NCI-H510A treated with DMSO at 0.1 percent for 48 hours (cell line): ENCODE results near the gene CAPG.
"Not testable (repeated sequence)": the region's sequence is repeated elsewhere in the genome, so short reads cannot be mapped to it uniquely, and the experiment has no call there.

Experiments used
- DNase-seq: peaks from one replicate; lab custom pipeline; 2025; lab: John Stamatoyannopoulos, UW

Gene CAPG

DNA sequence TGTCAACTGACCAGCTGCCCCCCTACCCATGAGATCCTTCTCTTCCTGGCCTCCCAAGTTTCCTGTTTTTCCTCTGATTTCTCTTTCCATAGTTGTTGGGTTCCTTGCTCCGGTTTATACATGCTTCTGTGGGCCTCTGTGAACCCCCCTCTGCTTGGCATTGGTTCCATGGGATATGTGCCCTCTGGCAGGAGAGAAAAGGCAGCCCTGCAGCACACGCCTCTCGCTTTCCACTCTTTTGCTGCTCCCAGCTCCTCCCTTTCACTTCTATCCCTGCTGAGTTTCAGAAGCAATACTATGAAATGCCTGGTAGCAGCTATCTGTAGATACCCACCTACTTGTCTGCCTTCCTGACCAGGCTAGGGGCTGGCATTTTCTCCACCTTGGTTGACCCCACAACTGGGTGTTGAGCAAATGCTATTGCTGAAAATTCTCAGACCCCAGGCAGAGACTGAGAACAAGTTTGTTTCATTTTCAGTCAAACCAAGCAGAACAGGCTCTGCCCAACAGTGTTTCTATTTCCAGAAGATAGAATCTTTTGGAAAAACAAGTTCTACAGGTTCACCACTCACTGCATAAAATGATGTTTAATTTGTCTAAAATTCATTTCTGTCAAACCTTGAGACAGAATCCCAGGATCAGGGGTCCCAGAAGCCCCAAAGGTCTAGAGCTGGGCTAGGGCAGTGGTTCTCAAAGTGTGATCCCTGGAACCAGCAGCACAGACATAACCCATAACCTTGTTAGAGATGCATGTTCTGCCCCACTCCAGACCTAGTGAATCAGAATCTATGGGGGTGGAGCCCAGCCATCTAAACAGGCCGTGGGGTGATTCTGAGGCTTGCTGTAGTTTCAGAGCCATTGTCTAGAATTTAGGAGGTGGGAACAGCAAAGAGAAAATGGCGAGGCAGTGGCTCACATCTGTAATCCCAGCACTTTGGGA lies 13.4 kb downstream of the CAPG start:
- DNase-seq, result no peak

DNA sequence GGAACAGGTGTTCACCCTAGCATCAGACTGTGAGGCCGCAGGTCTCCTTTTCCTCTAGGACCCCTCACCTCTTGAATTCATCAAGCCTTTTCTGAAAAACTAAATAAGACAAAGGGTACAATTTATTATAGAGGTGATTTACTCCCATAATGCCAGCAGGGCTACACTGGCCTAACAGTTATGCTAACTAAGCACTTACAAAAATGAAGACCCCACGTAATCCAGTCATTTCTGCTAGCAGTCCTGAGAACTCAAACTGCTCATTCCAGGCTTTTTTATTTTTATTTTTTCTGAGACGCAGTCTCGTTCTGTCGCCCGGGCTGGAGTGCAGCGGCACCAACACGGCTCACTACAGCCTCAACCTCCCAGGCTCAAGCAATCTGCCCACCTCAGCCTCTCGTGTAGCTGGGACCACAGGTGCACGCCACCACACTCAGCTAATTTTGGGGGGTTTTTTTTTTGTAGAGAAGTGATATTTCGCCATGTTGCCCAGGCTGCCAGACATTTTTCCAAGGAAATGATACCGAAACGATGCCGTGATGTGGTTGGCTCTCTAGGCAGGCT lies 14.2 kb downstream of the CAPG start:
- DNase-seq, result no peak

DNA sequence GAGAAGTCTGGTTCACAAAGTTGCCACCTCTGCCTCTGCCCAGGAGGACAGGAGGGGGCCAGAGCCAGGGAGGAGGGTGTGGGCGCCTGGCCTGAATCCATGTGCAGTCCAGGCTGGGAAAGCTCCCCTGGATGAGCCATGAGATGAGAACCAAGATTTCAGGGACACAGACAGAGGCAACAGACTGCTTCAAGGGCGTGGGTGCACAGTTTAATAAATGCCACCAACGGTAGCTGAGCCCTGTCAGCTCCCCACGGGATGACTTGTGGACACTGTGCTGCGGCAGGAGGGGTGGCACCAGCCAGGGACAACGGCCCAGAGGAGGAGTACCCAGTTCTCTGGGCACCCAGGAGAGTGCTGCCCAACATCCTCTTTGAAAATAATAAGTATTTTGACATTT lies 15.2 kb downstream of the CAPG start:
- DNase-seq, result no peak

DNA sequence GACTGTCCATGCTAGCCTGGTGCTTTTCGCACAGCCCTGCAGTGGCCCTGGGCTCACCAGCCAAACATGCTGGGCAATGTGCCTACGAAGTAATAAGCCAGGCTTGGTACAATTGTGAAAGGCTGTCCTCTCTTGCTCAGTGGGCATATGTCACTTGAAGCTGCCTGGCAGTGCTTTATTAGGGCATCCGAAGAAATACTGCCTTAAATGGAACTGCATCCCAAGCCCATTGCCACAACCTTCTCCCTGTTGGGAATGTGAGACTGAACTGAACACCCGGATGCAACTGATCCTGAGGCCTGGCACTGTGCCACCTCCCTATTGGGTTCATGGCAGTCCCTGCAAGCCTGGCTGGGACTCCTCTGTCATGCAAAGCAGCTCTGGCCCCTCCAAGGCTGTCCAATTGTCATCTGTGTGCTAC lies 15.9 kb downstream of the CAPG start:
- peak; percentile 77 for DNase-seq

DNA sequence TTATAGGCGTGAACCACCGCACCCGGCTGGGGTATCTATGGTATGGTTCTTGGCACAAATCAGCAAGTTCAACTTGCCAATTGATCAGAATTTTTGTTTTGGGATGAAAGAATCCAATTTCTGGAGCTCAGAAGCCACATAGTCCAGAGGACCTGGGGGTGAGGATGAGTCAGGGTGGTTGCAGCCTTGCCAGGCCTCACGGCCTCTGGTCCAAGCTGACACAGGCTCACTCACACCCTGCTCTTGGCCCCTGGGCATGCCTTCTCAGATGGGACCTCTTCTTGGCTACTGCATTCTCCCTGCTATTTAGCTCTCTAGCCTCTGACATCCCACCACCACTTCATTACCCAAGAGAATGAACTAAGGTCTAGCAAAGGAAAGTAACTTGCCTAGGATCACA lies 16.3 kb downstream of the CAPG start:
- DNase-seq, result no peak

DNA sequence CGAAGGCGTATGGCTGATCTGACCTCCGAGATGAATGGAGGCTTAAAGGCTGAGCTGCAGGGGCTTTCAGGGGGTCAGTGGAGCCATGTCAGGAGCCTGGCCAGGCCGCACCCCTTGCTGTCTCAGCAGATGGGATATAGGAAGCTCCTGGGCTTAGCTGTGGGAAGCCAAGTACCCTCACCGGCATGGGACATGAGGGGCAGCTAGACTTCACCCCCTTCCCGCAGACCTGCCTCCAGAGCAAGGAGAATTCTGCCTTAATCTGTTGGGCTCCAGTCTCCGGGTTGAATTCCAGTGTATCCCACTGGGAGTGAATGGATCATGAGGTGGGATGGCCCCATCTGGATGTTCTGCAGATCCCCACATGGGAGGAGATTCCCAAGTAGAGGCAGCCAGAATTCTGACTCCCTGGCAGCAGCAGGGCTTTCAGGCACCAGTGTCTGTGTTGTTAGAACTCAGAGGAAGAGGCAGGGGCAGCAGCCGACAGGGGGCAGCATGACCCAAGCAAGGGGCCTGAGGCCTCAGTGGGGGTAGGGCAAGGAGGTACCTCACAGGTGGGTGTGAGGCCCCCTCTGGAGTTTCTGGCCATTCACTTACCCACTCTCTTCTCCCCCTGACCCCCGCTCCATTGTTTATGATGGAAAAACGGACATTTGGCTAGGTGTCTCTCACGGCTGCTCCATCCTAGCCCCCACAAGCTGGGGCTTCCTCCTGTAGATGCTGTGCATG lies 19.1 kb downstream of the CAPG start:
- no peak for DNase-seq

DNA sequence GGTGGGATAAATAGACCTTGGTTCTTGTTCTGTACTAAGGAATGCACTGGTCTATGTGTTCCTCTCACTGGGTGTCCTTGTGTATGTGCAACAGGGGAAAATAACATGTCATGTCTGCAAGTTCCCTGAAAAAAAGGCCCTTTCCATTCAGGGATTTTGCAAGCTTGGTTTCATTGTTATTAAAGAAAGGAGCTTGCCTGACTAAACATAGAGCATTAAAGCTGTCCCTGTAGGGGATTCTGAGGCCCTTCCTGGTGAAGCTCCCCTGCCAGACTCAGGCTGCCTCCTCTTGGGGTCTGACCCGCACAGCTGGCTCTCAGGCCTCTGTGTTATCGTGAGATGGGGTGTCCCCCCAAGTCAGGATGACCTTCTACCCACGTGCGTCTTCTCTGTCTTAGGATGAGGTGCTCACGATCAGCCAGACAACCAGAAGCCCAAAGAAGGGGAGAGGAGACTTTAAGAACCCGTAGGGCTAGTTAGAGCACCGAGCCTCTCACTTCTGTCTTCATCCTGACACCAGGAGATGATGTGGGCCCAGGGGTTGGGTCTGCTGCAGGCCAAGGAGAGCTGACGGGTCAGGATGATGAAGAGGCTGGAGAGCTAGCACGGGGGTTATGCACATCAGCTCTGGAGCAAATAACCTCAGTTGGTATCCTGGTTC lies 21.2 kb downstream of the CAPG start:
- DNase-seq, result no peak

DNA sequence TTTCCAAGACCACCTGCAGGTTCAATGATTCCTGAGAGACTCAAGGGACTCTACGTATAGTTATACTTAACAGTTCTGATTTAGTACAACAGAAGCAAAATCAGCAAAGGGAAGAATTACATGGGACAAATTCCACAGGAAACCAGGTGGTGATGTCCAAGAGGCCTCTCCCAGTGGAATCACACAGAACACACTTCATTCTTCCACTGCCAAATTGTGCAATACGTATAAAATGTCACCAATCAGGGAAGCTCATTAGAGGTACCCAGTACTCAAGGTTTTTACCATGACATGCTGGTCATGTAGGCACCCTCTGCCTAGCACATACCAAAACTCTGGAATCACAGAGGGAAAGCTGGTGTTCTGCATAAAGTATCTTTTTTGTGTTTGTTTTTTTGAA lies 22.4 kb downstream of the CAPG start:
- DNase-seq, result no peak

DNA sequence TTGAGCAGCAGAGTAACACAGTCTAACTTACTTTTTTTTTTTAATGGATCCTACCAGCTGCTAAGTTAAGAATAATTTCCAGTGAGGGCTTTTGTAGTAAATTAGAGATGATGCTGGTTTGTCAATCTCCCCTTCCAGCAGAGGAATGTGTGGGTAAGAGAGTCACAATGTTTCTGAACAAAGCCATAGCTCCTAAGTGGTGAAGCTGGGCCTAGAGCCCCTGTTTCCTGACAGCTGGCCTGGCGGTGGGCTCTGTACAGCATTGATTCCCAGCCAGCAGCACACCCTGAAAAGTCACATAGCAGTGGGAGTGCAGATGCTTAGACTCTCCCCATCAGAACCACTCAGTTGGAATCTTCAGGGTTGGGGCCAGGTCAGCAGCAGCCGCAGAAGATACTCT lies 24.4 kb downstream of the CAPG start:
- DNase-seq, result no peak

DNA sequence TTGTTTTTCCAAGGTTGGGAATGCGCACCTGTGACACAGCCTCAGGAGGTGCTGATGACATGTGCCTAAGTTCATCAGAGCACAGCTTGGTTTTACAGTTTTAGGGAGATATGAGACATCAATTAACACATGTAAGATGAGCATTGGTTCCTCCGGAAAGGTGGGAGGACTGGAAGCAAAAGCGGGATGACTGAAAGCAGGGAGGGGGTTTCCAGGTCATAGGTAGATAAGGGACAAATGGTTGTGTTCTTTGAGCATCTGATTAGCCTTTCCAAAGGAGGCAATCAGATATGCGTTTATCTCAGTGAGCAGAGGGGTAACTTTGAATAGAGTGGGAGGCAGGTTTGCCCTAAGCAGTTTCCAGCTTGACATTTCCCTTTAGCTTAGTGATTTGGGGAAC lies 26.3 kb downstream of the CAPG start:
- no peak for DNase-seq

DNA sequence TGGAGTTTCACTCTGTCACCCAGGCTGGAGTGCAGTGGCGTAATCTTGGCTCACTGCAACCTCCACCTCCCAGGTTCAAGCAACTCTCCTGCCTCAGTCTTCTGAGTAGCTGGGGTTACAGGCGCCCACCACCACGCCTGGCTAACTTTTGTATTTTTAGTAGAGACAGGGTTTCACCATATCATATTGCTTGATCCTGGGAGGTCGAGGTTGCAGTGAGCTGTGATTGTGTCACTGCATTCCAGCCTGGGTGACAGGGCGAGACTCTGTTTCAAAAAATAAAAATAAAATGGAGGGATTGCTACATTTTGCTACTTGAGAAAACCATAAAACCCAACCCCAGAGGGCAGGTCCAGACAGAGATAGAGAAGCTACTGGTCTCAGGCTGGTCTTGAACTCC lies 27.0 kb downstream of the CAPG start:
- not testable (repeated sequence) for DNase-seq

DNA sequence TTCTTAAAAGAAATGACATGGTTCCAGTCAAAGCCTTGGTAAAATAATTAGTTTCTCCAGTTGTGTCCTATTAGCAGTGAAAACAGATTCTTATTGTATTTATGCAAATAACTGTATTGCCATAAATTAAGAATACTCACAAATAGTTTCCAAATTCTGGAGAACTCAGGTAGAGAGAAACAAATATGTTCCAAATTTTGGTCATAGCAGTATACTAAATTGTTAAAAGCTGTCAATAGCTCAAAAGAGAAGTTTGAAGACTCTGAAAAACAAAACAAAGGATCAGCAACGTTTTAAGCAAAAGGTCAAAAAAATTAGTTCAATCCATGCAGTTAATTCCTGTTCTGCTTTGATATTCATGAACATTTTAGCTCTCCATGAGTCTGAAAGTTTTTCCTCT lies 30.1 kb downstream of the CAPG start:
- DNase-seq, result no peak

DNA sequence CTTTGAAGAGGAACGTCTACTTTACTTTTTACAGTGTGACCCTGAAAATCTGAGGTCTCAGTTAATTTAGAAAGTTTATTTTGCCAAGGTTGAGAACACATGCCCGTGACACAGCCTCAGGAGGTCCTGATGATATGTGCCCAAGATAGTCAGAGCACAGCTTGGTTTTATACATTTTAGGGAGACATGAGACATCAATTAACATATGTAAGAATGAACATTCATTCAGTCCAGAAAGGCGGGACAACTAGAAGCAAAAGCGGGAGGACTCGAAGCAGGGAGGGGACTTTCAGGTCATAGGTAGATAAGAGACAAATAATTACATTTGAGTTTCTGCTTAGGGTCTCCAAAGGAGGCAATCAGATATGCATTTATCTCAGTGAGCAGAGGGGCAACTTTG lies 31.9 kb downstream of the CAPG start:
- no peak for DNase-seq

DNA sequence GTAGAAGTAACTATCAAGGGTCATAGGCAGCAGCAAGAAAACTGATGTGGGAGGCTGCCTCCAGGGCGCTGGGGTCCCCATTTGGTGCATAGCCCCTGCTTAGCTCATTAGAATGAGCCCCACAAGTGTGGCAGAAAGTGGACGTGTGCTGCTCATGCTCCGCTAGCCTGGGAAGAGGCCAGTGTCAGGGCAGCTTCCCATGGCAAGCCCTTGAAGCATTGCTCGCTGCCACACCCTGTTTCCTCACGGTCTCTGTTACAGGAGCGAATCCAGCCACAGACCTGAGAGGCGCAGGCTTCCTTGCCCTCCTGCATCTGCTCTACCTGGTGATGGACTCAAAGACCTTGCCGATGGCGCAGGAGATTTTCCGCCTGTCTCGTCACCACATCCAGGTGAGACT lies 33.1 kb downstream of the CAPG start:
- no peak for DNase-seq

DNA sequence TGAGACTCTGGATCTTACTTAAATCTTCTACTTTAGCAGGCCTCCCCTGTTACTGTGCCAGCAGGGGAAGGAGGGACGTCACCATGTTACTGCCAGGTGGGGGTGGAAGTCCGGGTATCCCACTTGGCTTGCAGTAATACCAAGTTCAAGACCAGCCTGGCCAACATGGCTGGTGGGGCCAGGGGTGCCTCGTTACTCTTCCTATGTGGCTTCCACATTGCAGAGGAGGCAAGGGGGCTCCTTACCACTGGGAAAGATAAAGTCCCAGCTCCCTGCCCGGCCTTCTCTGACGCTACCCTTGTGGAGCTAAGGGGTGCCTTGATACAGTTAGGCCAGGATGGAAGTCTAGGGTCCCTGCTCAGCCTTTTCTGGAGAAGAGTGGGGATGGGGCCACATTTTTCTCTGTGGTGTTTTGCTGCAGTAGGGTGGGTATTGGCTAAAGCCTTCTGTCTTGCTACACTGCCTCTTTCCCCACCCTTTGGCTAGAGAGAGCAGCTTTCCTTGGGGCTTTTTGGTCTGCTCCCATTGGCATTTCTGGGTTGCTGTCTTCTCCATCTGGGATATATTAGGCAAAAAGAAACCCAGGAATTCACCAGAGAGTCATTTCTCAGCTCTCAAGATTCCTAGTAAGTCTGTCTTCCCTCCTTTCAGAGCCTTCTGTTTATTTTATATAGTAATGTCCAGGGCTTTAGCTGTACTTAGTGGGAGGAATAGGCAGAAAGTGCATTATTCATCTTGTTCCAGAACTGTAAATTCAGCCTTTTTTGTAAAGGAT lies 33.7 kb downstream of the CAPG start:
- DNase-seq, result no peak

DNA sequence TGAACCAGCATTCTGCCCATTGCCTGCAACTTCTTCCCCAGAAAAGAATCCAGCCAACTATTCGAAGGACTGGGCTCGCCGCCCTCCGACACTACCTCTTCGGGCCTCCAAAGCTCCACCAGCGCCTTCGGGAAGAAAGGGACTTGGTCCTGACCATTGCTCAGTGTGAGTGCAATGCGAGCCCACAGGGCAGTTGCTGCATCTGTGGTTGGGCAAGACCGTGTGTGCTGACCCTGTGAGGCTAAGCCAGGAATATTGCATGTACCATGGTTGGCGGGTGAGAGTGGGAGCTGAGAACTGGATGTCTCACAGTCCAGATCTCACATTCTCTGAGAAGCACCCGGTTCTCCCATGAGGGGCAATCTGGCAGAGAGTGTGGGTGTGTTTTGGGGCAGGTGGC lies 39.1 kb downstream of the CAPG start:
- no peak for DNase-seq

DNA sequence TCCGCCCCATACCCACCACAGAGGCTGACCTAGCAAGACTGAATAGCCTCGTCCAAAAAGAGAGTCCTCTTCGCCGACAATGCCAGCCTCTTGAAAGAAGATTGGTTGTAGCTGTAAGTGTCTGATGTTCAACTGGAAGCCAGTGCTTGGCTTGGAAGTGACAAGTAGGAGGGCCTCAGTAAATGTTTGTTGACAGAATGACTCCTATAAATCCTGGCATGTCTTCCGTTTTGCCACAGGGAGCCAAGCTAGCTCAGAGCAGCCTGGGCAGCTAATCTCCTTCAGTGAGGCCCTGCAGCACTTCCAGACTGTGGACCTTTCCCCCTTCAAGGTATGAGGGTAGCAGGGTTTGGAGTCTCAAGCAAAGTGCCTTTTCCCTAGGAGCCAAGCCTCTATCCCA lies 40.7 kb downstream of the CAPG start:
- DNase-seq, result peak; percentile 26

DNA sequence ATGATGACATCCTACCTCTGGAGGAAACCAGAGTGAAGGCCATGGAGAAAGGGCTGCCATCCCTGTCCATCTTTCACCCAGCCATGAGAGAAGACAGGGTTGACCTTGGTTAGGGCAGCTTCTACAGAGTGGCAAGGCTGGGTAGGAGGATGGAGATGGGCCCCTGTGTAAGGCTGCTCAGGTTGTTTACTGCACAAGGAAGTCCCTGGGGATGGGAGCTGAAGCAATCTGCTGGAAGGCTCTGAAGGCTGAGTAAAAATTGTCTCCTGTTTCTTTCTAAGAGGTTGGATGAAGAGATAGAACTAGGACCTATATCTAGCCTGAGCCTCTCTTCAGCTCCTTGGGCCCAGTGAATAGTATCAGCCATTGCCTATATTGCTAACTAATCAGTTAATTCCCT lies 41.2 kb downstream of the CAPG start:
- no peak for DNase-seq

DNA sequence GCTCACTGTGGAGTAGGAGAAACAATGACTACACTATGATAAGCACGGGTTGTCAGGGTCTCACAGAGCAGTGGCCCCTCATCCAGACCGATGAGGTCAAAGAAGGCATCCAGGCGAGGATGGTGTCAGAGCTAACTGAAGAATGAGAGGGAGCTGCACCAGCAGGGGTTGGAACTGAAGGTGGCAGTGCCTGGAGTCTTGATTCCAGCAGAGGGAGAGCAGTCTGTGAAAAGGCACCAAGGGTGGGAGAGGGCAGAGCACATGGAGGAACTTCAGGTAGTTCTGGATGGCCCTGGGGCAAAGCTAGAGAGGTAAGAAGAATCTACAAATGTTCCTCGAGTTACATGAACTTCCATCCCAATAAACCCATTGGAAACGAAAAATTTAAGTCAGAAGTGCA lies 43.0 kb downstream of the CAPG start:
- no peak for DNase-seq

DNA sequence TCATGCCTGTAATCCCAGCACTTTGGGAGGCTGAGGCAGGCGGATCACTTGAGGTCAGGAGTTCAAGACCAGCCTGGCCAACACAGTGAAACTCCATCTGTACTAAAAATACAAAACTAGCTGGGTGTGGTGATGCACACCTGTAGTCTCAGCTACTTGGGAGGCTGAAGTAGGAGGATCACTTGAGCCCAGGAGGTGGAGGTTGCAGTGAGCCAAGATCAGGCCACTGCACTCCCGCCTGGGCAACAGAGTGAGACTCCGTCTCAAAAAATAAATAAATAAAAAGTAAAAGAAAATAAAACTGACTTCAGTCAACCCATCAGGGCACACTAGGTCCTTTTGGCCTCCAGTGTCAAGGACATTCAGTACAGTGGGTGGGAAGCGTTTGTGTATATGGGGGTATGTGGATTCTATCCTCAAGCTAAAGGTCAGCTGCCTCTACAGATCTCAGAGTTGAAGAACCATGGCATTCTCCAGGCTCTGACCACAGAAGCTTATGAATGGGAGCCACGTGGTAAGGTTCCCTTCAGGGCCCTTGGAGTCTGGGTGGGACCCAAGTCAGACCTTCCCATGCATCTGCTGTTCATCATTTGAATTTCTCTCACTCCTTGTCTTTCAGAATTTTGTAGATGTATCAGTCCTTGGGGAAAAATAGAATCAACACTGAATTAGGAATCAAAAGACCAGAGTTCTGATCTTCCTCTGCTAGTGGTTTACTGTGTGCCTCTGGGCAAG lies 47.3 kb downstream of the CAPG start:
- DNase-seq, result not testable (repeated sequence)

DNA sequence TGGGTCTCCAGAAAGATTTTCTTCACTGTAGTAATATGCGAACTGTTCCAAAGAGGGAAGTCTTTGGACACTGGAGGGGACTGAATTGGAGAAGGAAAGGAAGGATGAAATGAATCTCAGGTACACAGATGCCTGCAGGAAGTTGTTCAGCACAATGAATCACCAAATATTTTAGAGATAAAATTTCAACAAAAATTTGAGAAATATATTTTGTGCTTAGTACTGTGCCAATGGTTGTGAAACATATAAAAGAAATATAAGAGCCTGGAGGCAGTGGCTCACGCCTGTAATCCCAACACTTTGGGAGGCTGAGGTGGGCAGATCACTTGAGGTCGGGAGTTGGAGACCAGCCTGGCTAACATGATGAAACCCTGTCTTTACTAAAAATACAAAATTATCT lies 52.4 kb downstream of the CAPG start:
- no peak for DNase-seq
